PC-3 (cell line): ENCODE measurements around the gene TPK1. TPM values are rescaled to one million over a fixed set of nuclear protein-coding genes. Genes with fewer than 3 reads are reported as not detected.

ENCODE experiments used
- ATAC-seq: fragments of 200-7000 bp; cut with Tn5 transposase; 2 replicates; pipeline ENCODE4 v1.9.1; 2020; ENCODE audit warnings: mild to moderate bottlenecking, moderate library complexity
- BruUV-seq: library from RNA; stranded (reverse); fragments of 400-500 nt; replicated peaks from 2 replicates; lab custom pipeline; 2021; lab: Mats Ljungman, UMichigan
- CTCF ChIA-PET: fragments of 300-600 bp; sonication (Branson Sonifier 250); formaldehyde crosslinking; loops from one replicate; lab custom pipeline; 2022; ENCODE audit warnings: antibody characterized with exemption; lab: Charles Lee
- POLR2A ChIA-PET: fragments of 300-600 bp; sonication (Branson Sonifier 250); formaldehyde crosslinking; loops from one replicate; lab custom pipeline; 2022; ENCODE audit warnings: antibody characterized with exemption; ENCODE audit not compliant: unreplicated experiment; lab: Charles Lee
- DNase-seq: peaks from one replicate; pipeline ENCODE4 v3.0.0-alpha.2; 2015
- H2AFZ ChIP-seq: fragments of 300-600 bp; sonication (generic); 2 replicates; pipeline ENCODE4 v1.6.0; 2016; ENCODE audit warnings: antibody characterized with exemption, low read length
- H3F3A ChIP-seq: fragments of 300-600 bp; sonication (generic); one replicate; pipeline ENCODE4 v1.6.0; 2017; ENCODE audit warnings: antibody characterized with exemption, low read length, control low read depth, mild to moderate bottlenecking; ENCODE audit not compliant: unreplicated experiment
- H3K27ac ChIP-seq: fragments of 300-600 bp; sonication (generic); 2 replicates; pipeline ENCODE4 v1.5.1; 2016; ENCODE audit warnings: mild to moderate bottlenecking, low read length
- H3K27me3 ChIP-seq: fragments of 300-600 bp; sonication (generic); 2 replicates; pipeline ENCODE4 v1.6.1; 2016; ENCODE audit warnings: low read length, mixed read lengths
- H3K36me3 ChIP-seq: fragments of 300-600 bp; sonication (generic); 2 replicates; pipeline ENCODE4 v1.6.1; 2016; ENCODE audit warnings: low read depth, mixed run types, low read length, mixed read lengths
- H3K4me1 ChIP-seq: fragments of 300-600 bp; sonication (generic); 2 replicates; pipeline ENCODE4 v1.5.1; 2016; ENCODE audit warnings: low read length; ENCODE audit not compliant: insufficient read depth
- H3K4me2 ChIP-seq: fragments of 300-600 bp; sonication (generic); 2 replicates; pipeline ENCODE4 v1.6.0; 2016; ENCODE audit warnings: low read length
- H3K4me3 ChIP-seq: fragments of 300-600 bp; sonication (generic); 2 replicates; pipeline ENCODE4 v1.5.1; 2016; ENCODE audit warnings: mild to moderate bottlenecking, low read length, mixed read lengths
- H3K79me2 ChIP-seq: fragments of 300-600 bp; sonication (generic); 2 replicates; pipeline ENCODE4 v1.6.1; 2017; ENCODE audit warnings: low read length, mixed read lengths
- H3K9ac ChIP-seq: fragments of 300-600 bp; sonication (generic); 2 replicates; pipeline ENCODE4 v1.6.0; 2016; ENCODE audit warnings: mild to moderate bottlenecking, low read length
- H3K9me2 ChIP-seq: fragments of 300-600 bp; sonication (generic); replicated peaks from 2 replicates; pipeline ENCODE4 v1.6.1; 2016; ENCODE audit warnings: mixed run types, low read length, mixed read lengths
- H3K9me3 ChIP-seq: fragments of 300-600 bp; sonication (generic); 2 replicates; pipeline ENCODE4 v1.6.1; 2016; ENCODE audit warnings: low read length, mixed read lengths
- H4K20me1 ChIP-seq: fragments of 300-600 bp; sonication (generic); 2 replicates; pipeline ENCODE4 v1.6.1; 2016; ENCODE audit warnings: low read length, mixed read lengths
- CTCF ChIP-seq: fragments of 300-600 bp; sonication (generic); conservative IDR thresholded peaks from 2 replicates; pipeline ENCODE4 v1.5.1; 2017; ENCODE audit warnings: antibody characterized with exemption, low read depth, mild to moderate bottlenecking, low read length
- EZH2 ChIP-seq: fragments of 300-600 bp; sonication (generic); IDR thresholded peaks from one replicate; pipeline ENCODE4 v1.6.1; 2017; ENCODE audit warnings: antibody characterized with exemption, mild to moderate bottlenecking, low read length; ENCODE audit not compliant: unreplicated experiment
- EZH2phosphoT487 ChIP-seq: fragments of 300-600 bp; sonication (generic); IDR thresholded peaks from 2 replicates; pipeline ENCODE4 v1.6.1; 2018; ENCODE audit warnings: mild to moderate bottlenecking, antibody characterized with exemption, low read length, borderline replicate concordance
- intact Hi-C: fragments of 100-400 bp; cut with micrococcal nuclease; formaldehyde crosslinking; loops from 2 replicates; pipeline ENCODE4 v1.9.0; 2023
- total RNA-seq: library from RNA; depleted of rRNA; stranded (reverse); fragments of >200 nt; gene quantifications from 2 replicates; pipeline ENCODE4 v1.2.3, GENCODE V29; 2014

Gene TPK1
- total RNA-seq, 1 experiment from 2014 or later: 4.5 TPM

- ATAC-seq (no peak), DNase-seq (no peak)
- no peak overlapping the region for H3K27ac ChIP-seq
- no peaks in the 10 kb centered on the region for H3K9me2 ChIP-seq
- CTCF ChIA-PET: no interaction called here
- no peaks in the 10 kb centered on the region for H4K20me1 ChIP-seq
- no peaks in the 10 kb centered on the region for H3F3A ChIP-seq
- no peaks in the 10 kb centered on the region for H3K9me3 ChIP-seq
- H3K4me1 ChIP-seq: no peaks in the 10 kb centered on the region
- H3K79me2 ChIP-seq: no peaks in the 10 kb centered on the region
- H3K27me3 ChIP-seq: no peaks in the 10 kb centered on the region
- no peak overlapping the region for H3K4me3 ChIP-seq
- TF ChIP-seq EZH2 (no peak), CTCF (no peak), EZH2phosphoT487 (no peak)
- intact Hi-C loops: no loop called here
- BruUV-seq: no TSS peak
- H3K4me2 ChIP-seq: no peak overlapping the region
- H3K36me3 ChIP-seq: no peaks in the 10 kb centered on the region
- H3K9ac ChIP-seq: no peak overlapping the region
- no peak overlapping the region for H2AFZ ChIP-seq
- POLR2A ChIA-PET: no interaction called here
Observed at GRCh38 chr7:144487901-144488300, 348.0 kb downstream of the TPK1 start.

GRCh38 chr7:144484445-144484844 lies 351.4 kb downstream of the TPK1 start:
- H2AFZ ChIP-seq: no peak overlapping the region
- CTCF ChIA-PET: no interaction called here
- no peaks in the 10 kb centered on the region for H3K9me2 ChIP-seq
- TF ChIP-seq EZH2 (no peak), CTCF (no peak), EZH2phosphoT487 (no peak)
- H3K4me2 ChIP-seq: no peak overlapping the region
- no peak for DNase-seq
- no peaks in the 10 kb centered on the region for H3K36me3 ChIP-seq
- no peaks in the 10 kb centered on the region for H4K20me1 ChIP-seq
- H3F3A ChIP-seq: no peaks in the 10 kb centered on the region
- no peak overlapping the region for H3K27ac ChIP-seq
- no peak overlapping the region for H3K9ac ChIP-seq
- no peaks in the 10 kb centered on the region for H3K4me1 ChIP-seq
- intact Hi-C loops: no loop called here
- ATAC-seq: no peak
- no peaks in the 10 kb centered on the region for H3K27me3 ChIP-seq
- H3K79me2 ChIP-seq: no peaks in the 10 kb centered on the region
- no peaks in the 10 kb centered on the region for H3K9me3 ChIP-seq
- H3K4me3 ChIP-seq: no peak overlapping the region
- POLR2A ChIA-PET: no interaction called here
- BruUV-seq: no TSS peak

GRCh38 chr7:144483189-144483588 lies 352.7 kb downstream of the TPK1 start:
- intact Hi-C loops: no loop called here
- Histone ChIP-seq H3K4me3 (no peak overlapping the region), H3K36me3 (no peaks in the 10 kb centered on the region), H3K4me1 (no peaks in the 10 kb centered on the region), H3K27ac (no peak overlapping the region), H3F3A (no peaks in the 10 kb centered on the region), H3K9me2 (no peaks in the 10 kb centered on the region), H4K20me1 (no peaks in the 10 kb centered on the region), H2AFZ (no peak overlapping the region), H3K79me2 (no peaks in the 10 kb centered on the region), H3K9ac (no peak overlapping the region), H3K9me3 (no peaks in the 10 kb centered on the region), H3K4me2 (no peak overlapping the region), H3K27me3 (no peaks in the 10 kb centered on the region)
- DNase-seq (no peak), ATAC-seq (no peak)
- CTCF ChIA-PET: no interaction called here
- no peak for TF ChIP-seq CTCF
- no TSS peak for BruUV-seq
- POLR2A ChIA-PET: no interaction called here
